Breast epithelium (tissue), 4 donors: ENCODE data around the gene LHFPL3. TPM values are rescaled to one million over a fixed set of nuclear protein-coding genes. Genes with fewer than 3 reads are reported as not detected.
"Not testable (repeated sequence)": the region's sequence is repeated elsewhere in the genome, so short reads cannot be mapped to it uniquely, and the experiment has no call there.

Experiments
- DNase-seq, 2 donors: peaks; one replicate each; pipeline ENCODE4 v3.0.0-alpha.2; 2019; ENCODE audit warnings: low spot score in 2 of 2
- H3K27ac ChIP-seq, 2 donors: fragments of 200-600 bp; sonication (generic) in 1 of 2; one replicate each; pipeline ENCODE4 v1.5.1; 2016 to 2019; ENCODE audit warnings: mild to moderate bottlenecking in 1 of 2
- H3K27me3 ChIP-seq, 2 donors: fragments of 200-600 bp; sonication (generic) in 1 of 2; one replicate each; pipeline versions ENCODE4 v1.5.1 to v1.6.0; 2017 to 2019; ENCODE audit warnings: control low read depth in 1 of 2, mild to moderate bottlenecking in 1 of 2
- H3K36me3 ChIP-seq: fragments of 200-600 bp; one replicate; pipeline ENCODE4 v1.5.1; 2019
- H3K4me1 ChIP-seq, 2 donors: fragments of 200-600 bp; sonication (generic); one replicate each; pipeline ENCODE4 v1.5.1; 2016 to 2019; ENCODE audit warnings: control low read depth in 1 of 2
- H3K4me3 ChIP-seq, 3 donors: fragments of 200-600 bp; sonication (generic); 1 replicate in 2 of 3; 2 replicates in 1 of 3; pipeline ENCODE4 v1.5.1; 2016 to 2019; ENCODE audit warnings: mild to moderate bottlenecking in 3 of 3, moderate library complexity in 2 of 3
- H3K9me3 ChIP-seq, 2 donors: fragments of 200-600 bp; sonication (generic) in 1 of 2; one replicate each; pipeline ENCODE4 v1.5.1; 2016 to 2019; ENCODE audit warnings: control low read depth in 1 of 2
- CTCF ChIP-seq, 3 donors: fragments of 450-650 bp; IDR thresholded peaks; one replicate each; pipeline ENCODE4 v1.5.1; 2016 to 2017; ENCODE audit warnings: antibody characterized with exemption in 3 of 3, mild to moderate bottlenecking in 3 of 3, moderate library complexity in 3 of 3
- POLR2A ChIP-seq: fragments of 450-650 bp; IDR thresholded peaks from one replicate; pipeline ENCODE4 v1.6.1; 2016; ENCODE audit warnings: antibody characterized with exemption, mild to moderate bottlenecking, moderate library complexity
- POLR2AphosphoS5 ChIP-seq, 3 donors: sonication (generic); formaldehyde crosslinking; IDR thresholded peaks; one replicate each; pipeline ENCODE4 v1.6.1; 2017; ENCODE audit warnings: antibody characterized with exemption in 3 of 3
- intact Hi-C: fragments of 100-400 bp; cut with DNase I; formaldehyde crosslinking; loops from one replicate; pipeline ENCODE4 v1.15.1; 2023; ENCODE audit warnings: low total_unique reads
- total RNA-seq, 3 donors: library from RNA; depleted of rRNA; stranded (reverse); fragments of >200 nt; gene quantifications; one replicate each; pipeline ENCODE4 v1.1.0, GENCODE V29; 2016

The LHFPL3 gene
- total RNA-seq, 3 donors from 2014 or later: not detected

DNA sequence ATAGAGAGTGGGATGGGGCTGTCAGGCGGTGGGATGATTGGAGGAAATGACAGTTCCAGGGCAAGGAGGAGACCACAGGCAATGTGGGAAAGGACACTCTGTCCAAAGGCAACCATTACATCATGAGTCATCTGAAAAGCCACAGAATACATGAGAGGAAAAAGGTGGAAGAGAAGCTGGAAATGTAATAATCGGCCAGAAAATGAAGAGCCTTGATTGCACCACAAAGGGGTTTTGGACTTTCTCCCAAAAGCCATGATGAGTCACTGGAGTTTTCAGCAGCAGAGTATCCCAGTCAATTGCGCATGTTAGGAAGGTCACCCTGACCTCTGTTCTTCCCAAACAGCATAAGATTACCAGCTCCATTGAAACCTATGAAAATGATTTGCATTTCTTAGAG lies 222.0 kb downstream of the LHFPL3 start:
- no peak for DNase-seq
- TF ChIP-seq POLR2AphosphoS5 (IDR thresholded peaks at IDR 0.05): no peak
- TF ChIP-seq CTCF (IDR thresholded peaks at IDR 0.05): no peak
- TF ChIP-seq POLR2A: no peak
- no peaks in the 10 kb centered on the region for H3K27me3 ChIP-seq
- intact Hi-C loops: no loop called here
- H3K4me3 ChIP-seq: no peak overlapping the region
- no peaks in the 10 kb centered on the region for H3K9me3 ChIP-seq
- no peaks in the 10 kb centered on the region for H3K4me1 ChIP-seq
- H3K27ac ChIP-seq: no peak overlapping the region
- no peaks in the 10 kb centered on the region for H3K36me3 ChIP-seq

- H3K27ac ChIP-seq: no peak overlapping the region
- H3K4me1 ChIP-seq: no peaks in the 10 kb centered on the region
- TF ChIP-seq POLR2AphosphoS5 (IDR thresholded peaks at IDR 0.05) (no peak), POLR2A (no peak), CTCF (IDR thresholded peaks at IDR 0.05) (no peak)
- DNase-seq: no peak
- H3K36me3 ChIP-seq: no peaks in the 10 kb centered on the region
- H3K27me3 ChIP-seq: no peaks in the 10 kb centered on the region
- peaks cover 0 to 3% of the 10 kb centered on the region in 2 donors for H3K9me3 ChIP-seq
- intact Hi-C loops: no loop called here
- H3K4me3 ChIP-seq: no peak overlapping the region
Measured at GRCh38 chr7:104551226-104551625, 222.8 kb downstream of the LHFPL3 start.

DNA sequence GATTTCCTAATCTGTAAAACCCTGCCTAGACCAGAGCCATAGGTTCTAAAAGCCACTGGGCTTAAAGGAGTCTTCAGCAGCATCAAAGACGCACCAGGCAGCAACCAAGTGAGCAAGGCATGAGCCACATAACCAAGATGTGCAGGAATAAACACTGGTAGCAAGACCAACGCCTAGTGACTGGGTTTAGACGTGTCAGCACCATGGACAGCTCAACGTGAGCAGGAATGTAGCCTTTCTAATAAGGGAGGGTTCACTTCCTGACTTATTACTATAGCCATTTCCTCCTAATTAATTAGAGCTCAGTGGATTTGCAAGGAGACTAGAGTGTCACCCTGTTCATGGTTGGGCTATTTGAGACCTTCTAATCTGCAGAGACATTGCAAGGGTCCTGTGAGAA lies 223.7 kb downstream of the LHFPL3 start:
- intact Hi-C loops: no loop called here
- no peaks in the 10 kb centered on the region for H3K27me3 ChIP-seq
- no peak for TF ChIP-seq POLR2A
- no peak for TF ChIP-seq CTCF (IDR thresholded peaks at IDR 0.05)
- TF ChIP-seq POLR2AphosphoS5 (IDR thresholded peaks at IDR 0.05): no peak
- no peak overlapping the region for H3K4me3 ChIP-seq
- no peaks in the 10 kb centered on the region for H3K4me1 ChIP-seq
- peak in 1 of 2 donors; percentile 55 for DNase-seq
- no peaks in the 10 kb centered on the region for H3K36me3 ChIP-seq
- H3K27ac ChIP-seq: no peak overlapping the region
- peaks cover 0 to 3% of the 10 kb centered on the region in 2 donors for H3K9me3 ChIP-seq

DNA sequence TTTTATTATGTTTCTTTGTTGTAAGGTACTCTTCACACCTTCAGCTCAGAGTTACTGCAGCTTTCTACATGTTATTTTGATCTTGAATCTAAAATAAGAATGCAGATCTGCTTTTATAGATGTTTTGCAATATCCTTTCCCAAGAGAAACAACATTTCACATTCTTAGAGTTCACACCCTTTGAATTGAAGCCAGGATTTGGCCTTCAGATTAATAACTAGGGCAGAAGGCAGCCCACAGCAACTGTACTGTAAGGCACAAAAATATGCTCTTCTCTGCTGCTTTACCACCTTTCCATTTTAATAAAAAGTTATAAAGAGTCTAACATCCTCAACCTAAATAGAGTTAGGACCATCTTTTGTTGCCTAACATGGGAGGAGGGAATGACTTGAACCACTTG lies 224.7 kb downstream of the LHFPL3 start:
- no peak for TF ChIP-seq POLR2A
- no peak for TF ChIP-seq CTCF (IDR thresholded peaks at IDR 0.05)
- TF ChIP-seq POLR2AphosphoS5 (IDR thresholded peaks at IDR 0.05): no peak
- Histone ChIP-seq H3K9me3 (peaks cover 0 to 3% of the 10 kb centered on the region in 2 donors), H3K4me1 (no peaks in the 10 kb centered on the region), H3K36me3 (no peaks in the 10 kb centered on the region), H3K4me3 (no peak overlapping the region), H3K27me3 (no peaks in the 10 kb centered on the region), H3K27ac (no peak overlapping the region)
- intact Hi-C loops: no loop called here
- no peak for DNase-seq

GRCh38 chr7:104563350-104563901 lies 235.0 kb downstream of the LHFPL3 start:
- H3K36me3 ChIP-seq, DNase-seq, H3K27ac ChIP-seq, H3K27me3 ChIP-seq, H3K9me3 ChIP-seq, H3K4me1 ChIP-seq, intact Hi-C loops, H3K4me3 ChIP-seq: not testable (repeated sequence)

DNA sequence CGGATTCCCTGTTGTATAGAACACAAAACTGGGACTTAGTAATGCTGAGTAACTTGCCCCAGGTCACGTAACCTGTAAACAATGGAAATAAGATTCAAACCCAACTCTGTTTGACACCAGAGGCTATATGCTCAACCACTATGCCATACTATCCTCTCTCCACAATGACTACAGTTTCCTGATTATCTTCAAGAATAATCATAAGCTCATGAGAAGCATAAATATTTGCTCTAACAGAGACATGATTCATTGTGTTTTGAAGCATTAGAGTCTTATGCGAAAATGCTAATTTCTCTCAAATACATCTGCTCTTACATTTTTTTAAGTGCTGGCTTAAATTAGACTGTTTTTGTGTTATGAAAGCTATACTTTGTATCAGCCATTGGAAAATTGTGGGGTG lies 241.3 kb downstream of the LHFPL3 start:
- H3K27ac ChIP-seq: no peak overlapping the region
- H3K27me3 ChIP-seq: peaks cover 0 to 3% of the 10 kb centered on the region in 2 donors
- H3K9me3 ChIP-seq: no peaks in the 10 kb centered on the region
- H3K4me3 ChIP-seq: no peak overlapping the region
- TF ChIP-seq POLR2AphosphoS5 (IDR thresholded peaks at IDR 0.05) (no peak), POLR2A (no peak), CTCF (IDR thresholded peaks at IDR 0.05) (no peak)
- no peaks in the 10 kb centered on the region for H3K36me3 ChIP-seq
- no peak for DNase-seq
- intact Hi-C loops: no loop called here
- no peaks in the 10 kb centered on the region for H3K4me1 ChIP-seq
